T1000 (cell line): ENCODE data around the gene MRPL2.
A peak's percentile ranks its signal among the peaks of the same experiment; 100 is the strongest.

Source experiments
- DNase-seq: peaks from one replicate; lab custom pipeline; 2025; ENCODE audit warnings: mixed read lengths; lab: John Stamatoyannopoulos, UW

Gene MRPL2

GRCh38 chr6:43059168-43060033 lies at the start of gene MRPL2, which contains the start of gene KLC4:
MRPL2 (minus strand) TSS chr6:43059434; CDS start chr6:43059381, 53 bp downstream.
KLC4 (plus strand) TSS chr6:43059631; CDS start chr6:43061336, 1,705 bp downstream.
- peak; percentile 96 for DNase-seq

DNA sequence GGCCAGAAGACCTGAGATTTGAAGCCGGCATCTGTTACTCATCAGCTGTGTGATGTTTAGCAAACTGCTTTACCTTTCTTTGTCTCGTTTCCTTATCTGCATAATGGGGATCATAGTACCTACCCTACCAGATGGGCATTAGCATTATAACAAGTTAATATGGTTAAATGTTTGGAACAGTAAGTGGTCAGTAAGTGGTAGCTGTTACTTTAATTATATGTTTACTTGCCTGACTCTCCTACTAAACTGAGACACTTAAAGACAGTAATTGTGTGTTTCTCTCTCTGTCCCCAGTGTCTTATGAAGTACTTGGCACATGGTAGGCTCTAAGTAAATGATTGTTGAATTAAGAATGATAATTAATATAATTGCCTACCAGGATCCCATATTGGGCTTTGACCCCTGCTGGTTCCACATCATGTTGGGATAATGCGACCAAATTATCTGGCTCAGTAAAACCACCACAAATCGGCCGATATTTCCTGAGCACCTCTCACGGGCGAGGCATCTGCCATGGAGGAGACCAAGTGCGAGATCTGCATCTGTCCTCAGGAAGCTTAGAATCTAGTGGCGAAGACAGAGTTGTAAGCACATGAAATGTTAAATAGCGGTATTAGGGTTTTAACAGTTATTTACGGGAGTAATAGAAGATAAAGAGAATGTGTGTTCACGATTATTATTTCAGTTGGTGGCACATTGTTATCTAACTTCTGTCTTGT lies 48.3 kb upstream of the MRPL2 start:
- no peak for DNase-seq

DNA sequence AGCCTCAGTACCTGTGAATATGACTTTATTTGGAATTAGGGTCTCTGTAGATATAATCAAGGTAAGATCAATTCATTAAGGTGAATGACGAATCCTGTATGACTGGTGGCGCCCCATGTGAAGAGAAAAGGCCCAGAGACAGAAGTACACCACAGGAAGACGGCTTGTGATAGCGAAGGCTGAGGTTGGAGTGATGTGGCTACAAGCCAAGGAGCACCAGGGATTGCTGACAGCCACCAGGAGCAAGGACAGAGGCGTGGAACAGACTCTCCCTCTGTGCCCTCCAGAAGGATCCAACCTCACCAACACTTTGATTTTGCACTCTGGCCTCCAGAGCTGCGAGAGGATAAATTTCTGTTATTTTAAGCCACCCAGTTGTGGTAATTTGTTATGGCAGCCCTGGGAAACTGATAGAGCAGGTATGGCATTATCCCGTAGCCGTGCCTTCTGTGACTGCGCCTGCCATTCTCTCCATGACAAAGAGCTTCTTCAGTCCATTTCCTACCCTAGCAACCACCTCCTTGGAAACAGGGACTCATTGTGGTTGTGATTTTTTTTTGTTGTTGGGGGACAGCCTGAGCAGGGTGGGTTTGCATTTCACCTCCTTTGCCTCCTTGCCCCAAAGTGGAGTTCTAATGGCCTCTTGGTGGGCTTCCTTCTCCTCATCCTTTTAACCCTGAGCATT lies 46.4 kb upstream of the MRPL2 start:
- DNase-seq = no peak

DNA sequence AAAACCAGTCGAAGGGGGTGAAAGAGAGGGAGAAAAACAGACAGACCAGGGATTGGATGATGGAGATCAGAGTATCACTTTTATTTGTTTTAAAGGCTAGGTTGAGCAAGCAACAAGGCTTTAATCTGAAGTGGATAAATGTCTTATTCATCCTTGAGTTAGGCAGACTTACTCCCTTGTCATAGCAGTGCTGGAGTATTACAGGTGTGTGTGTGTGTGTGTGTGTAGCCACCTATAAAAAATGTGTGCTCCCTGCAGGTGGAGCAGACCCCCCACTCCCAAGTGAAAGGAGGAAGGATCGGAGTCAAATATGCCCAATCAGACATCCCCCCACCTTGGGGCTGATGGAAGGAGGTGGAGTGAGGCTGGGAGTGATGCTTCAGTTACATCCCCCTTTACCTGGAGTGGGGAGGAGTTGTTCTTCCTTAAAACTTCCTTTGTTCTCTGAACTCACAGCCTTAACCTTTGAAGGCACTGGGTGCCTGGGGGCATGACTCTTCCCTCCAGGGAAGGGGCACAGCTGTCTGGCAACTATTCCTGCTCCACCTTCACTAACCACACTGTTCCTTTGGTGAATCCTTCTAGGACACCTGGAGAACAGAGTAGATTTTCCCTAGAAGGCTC lies 44.1 kb upstream of the MRPL2 start:
- DNase-seq = no peak

DNA sequence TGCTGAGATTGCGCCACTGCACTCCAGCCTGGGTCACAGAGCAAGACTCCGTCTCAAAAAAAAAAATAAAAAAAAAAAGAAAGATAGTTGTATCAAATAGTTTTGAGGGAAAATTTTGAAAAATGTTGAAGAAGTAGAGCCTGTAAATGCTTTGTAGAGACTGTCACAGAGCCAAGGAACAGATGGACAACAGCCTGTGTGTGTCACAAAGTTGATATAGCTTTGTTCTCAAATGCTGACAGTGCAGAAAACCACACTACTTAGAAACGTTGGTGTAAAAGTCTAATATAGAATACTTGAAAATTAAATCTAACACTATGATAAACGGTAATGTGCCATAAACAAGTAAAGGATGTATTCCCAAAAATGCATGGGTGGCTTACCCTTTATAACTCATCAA lies 42.3 kb upstream of the MRPL2 start:
- DNase-seq = no peak

DNA sequence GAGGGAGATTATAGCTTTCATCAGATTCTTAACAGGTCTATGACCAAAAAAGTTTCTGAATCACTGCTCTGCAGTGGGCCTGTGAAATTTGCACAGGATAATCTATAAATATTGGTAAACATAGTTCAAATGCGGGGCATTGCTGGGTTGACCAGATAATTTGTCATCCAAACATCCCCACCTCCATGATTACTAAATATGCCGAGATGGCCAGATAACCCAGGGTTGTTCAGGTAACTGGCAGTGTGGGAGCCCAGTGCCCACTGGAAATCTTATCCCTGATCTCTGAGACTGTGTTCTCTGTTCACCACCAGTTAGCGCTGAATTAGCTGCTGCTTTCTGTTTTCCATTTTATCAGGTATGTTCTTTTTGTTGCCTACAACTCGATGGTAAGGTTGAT lies 38.3 kb upstream of the MRPL2 start:
- DNase-seq = no peak

GRCh38 chr6:43097098-43097489 lies 37.9 kb upstream of the MRPL2 start:
- no peak for DNase-seq

DNA sequence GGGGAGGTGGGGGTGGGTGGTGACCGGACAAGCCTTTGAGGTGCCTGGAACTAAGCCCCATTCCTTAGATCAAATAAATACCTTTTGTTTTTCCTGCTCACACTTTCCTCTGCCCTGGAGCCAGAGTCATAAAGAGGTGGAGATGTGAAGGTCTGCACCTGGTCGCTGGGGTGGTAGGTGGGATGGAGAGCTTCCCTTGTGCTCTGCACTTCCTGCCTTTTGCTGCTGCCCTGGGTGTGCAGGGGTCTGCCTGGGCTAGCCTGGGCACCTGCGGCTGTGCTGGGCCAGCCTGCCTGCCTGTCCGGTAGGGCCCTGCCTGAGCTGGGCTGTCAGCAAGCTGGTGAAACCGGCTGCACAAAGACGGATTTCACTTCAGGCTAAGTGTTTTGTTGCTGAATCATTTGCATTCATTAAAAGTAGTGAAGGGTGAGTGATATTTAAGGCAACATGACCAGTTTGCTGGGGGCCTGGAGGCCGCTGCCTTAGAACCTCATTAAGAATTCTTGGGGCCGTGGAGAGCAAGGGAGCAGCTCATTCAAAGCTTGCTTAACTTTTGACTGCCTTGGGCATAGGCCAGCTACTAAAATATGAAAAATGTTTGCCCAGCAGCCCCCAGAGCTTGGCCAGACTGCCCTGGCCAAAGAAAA lies 37.3 kb upstream of the MRPL2 start:
- DNase-seq = peak; percentile 61

DNA sequence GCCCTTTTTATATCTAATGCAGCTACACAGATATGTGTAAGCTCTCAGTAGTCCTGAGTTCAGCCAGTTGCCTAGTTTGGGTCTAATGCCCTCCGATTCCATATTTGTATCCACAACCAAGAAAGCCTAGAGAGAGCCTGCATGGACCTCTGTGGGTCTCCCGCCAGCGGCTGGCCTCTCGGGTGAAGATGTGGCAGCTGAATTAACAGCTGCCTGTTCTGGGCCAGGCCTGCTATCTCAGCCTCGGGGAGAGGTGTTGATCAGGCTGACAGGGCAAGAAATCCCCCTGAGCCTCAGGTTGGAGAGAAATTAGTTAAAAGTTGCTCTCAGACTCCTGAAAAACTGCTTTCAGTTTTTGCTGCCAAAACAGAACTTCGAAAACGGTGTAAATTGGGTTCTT lies 36.7 kb upstream of the MRPL2 start:
- DNase-seq = no peak

- no peak for DNase-seq
Measured at GRCh38 chr6:43093436-43094289, 34.4 kb upstream of the MRPL2 start.

DNA sequence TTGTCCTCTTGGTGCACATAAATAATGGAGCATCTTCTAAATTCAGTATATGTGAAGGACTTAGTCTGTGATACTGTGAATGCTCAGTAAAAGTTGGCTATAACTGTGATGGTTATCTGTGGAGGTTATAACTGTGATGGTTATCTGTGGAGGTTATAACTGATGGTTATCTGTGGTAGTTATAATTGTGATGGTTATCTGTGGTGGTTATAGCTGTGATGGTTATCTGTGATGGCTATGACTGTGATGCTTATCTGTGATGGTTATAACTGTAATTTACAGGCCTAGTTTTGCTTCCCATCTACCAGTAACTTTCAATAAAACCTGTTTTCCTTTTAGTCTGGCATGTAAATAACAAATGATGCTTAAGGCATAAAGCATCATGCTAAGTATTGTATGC lies 33.4 kb upstream of the MRPL2 start:
- no peak for DNase-seq

GRCh38 chr6:43091436-43091991 lies 32.3 kb upstream of the MRPL2 start:
- DNase-seq = no peak

DNA sequence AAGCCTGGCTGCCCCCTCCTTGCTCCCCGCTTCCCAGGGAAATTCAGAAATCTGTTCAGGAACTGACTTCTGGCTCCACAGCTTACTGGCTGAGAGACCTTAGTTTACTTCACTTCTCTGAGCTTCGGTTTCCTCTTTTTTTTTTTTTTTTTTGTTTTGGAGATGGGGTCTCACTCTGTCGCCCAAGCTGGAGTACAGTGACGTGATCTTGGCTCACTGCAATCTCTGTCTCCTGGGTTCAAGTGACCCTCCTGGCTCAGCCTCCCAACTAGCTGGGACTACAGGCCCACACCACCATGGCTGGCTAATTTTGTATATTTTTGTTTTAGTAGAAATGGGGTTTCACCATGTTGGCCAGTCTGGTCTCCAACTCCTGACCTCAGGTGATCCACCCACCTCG lies 31.8 kb upstream of the MRPL2 start:
- DNase-seq = no peak

GRCh38 chr6:43090559-43090956 lies 31.3 kb upstream of the MRPL2 start:
- DNase-seq = no peak

DNA sequence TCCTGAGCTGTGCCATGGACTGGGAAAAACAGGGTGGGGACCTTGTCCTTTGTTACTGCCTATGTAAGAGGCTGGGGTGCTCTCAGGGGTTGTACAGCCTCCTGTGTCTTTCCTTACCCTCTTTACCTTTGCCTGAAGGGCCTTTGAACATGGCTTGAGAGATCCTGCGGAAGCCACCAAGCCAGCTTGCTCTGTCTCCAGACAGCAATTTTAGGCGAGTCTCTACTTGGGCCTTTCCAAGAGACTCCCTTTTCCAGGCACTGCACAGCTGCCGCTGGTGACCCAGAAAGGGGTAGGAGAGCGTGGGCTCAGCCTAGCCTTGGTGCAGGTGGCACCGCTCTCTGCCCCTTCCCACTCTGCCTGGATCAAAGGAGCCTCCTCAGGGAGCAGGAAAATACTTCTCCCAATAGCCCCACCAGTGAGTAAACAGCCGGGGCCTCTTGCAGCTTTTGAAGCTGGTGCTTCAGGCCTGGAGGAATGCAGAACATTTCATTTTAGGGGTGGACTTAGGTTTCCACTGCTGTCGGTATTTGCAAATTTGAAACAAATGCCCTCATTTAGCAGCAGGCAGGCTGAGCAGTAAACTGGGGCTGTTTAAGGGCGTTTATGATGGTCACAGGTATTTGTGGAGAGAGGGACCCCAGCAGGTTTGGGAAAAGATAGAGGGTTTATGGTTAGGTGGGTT lies 30.8 kb upstream of the MRPL2 start:
- no peak for DNase-seq

GRCh38 chr6:43089467-43089866 lies 30.2 kb upstream of the MRPL2 start:
- DNase-seq = no peak

DNA sequence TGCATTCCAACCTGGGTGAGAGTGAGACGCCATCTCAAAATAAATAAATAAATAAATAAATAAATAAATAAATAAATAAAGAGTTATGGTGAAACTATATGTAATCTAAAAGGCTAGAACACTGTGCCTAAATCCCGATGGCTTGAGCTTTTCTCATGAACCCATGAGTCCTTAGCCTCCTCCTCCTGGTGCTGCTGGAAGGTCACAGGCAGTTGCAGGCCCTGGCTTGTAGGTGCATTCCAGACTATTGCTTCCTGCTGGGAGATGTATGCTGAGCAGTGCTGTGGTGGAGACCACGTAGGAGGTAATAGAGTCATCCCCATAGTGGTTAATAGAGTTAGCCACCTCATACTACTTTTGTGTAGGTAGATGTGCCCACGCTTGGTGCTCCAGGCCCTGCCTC lies 29.4 kb upstream of the MRPL2 start:
- DNase-seq = no peak

DNA sequence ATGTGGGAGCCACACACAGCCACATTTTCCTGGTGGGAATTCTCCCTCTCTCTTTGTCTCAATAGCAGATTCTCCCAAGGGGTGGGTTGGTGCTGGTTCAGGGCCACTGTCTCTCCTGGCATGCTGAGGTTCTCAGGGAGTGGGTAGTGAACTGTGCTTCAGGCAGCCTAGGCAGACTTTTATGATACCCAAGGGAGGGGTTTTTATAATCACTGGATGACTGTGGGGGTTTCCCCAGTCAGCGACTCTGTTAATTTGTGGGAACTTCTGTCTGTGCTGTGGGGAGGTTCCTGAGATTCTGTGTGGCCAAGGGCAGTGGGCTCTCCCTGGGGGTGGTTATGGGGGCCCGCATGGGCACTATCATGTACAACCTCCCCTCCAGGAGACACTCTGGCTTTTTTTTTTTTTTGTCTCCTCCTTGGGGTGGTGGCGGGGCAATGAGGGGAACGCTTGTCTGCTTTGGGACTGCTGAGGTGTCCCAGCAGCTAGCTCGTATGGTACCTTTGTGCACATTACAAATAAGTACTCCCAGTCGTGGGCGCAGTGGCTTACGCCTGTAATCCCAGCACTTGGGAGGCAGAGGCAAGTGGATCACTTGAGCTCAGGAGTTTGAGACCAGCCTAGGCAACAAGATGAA lies 26.9 kb upstream of the MRPL2 start:
- peak; percentile 38 for DNase-seq
